Naive thymus-derived CD4-positive, alpha-beta T cell (primary cell): ENCODE data around the gene CACNB1. TPM values are rescaled to one million over a fixed set of nuclear protein-coding genes. Genes with fewer than 3 reads are reported as not detected.

ENCODE experiments used
- ATAC-seq: fragments of 150-1000 bp; cut with Tn5 transposase; 2 replicates; pipeline ENCODE4 v1.10.0; 2021; ENCODE audit warnings: mild to moderate bottlenecking, moderate library complexity
- CTCF ChIA-PET: fragments of 350-600 bp; sonication (Branson Sonifier 250); formaldehyde crosslinking; loops from one replicate; lab custom pipeline; 2021; ENCODE audit warnings: antibody characterized with exemption; lab: Charles Lee
- POLR2A ChIA-PET: fragments of 350-600 bp; sonication (Branson Sonifier 250); formaldehyde crosslinking; loops from one replicate; lab custom pipeline; 2021; ENCODE audit warnings: antibody characterized with exemption, inconsistent platforms; lab: Charles Lee
- DNase-seq, 9 donors: peaks; one replicate each; pipeline versions ENCODE4 v3.0.0 to v3.0.0-alpha.2; 2020 to 2022; ENCODE audit warnings: mixed read lengths in 1 of 9
- H3K27ac ChIP-seq: one replicate; pipeline ENCODE4 v1.7.0; 2013; ENCODE audit warnings: mild to moderate bottlenecking, low read depth, low read length, moderate library complexity
- H3K27me3 ChIP-seq, 2 donors: one replicate each; pipeline ENCODE4 v1.7.0; 2013; ENCODE audit warnings: low read length in 2 of 2, mild to moderate bottlenecking in 2 of 2, moderate library complexity in 2 of 2; ENCODE audit not compliant: control insufficient read depth in 2 of 2, insufficient read depth in 2 of 2
- H3K36me3 ChIP-seq, 3 experiments: 1 replicate in 2 of 3; 2 replicates in 1 of 3; pipeline ENCODE4 v1.7.0; 2013; ENCODE audit warnings: low read length in 3 of 3, mild to moderate bottlenecking in 3 of 3, moderate library complexity in 1 of 3; ENCODE audit not compliant: insufficient read depth in 3 of 3, control insufficient read depth in 2 of 3
- H3K4me1 ChIP-seq, 2 donors: one replicate each; pipeline ENCODE4 v1.7.0; 2013; ENCODE audit warnings: low read length in 2 of 2, mild to moderate bottlenecking in 2 of 2, moderate library complexity in 1 of 2; ENCODE audit not compliant: control insufficient read depth in 2 of 2, insufficient read depth in 2 of 2
- H3K4me3 ChIP-seq: 2 replicates; pipeline ENCODE4 v1.7.0; 2013; ENCODE audit warnings: mild to moderate bottlenecking, low read length
- H3K9me3 ChIP-seq, 3 experiments: 1 replicate in 2 of 3; 2 replicates in 1 of 3; pipeline ENCODE4 v1.7.0; 2013; ENCODE audit warnings: low read length in 3 of 3; ENCODE audit not compliant: control insufficient read depth in 2 of 3
- H3K27ac Mint-ChIP-seq, 9 donors: one replicate each; pipeline ENCODE4 v1.8.0; 2020 to 2022; ENCODE audit warnings: mixed read lengths in 9 of 9, mild to moderate bottlenecking in 8 of 9, moderate library complexity in 5 of 9, inconsistent platforms in 2 of 9
- H3K27me3 Mint-ChIP-seq, 5 donors: one replicate each; pipeline ENCODE4 v1.8.0; 2021 to 2022; ENCODE audit warnings: mixed read lengths in 5 of 5, mild to moderate bottlenecking in 1 of 5
- H3K36me3 Mint-ChIP-seq, 5 donors: one replicate each; pipeline ENCODE4 v1.8.0; 2020 to 2022; ENCODE audit warnings: mixed read lengths in 5 of 5, mild to moderate bottlenecking in 3 of 5, inconsistent platforms in 1 of 5
- H3K4me1 Mint-ChIP-seq, 7 donors: one replicate each; pipeline ENCODE4 v1.8.0; 2020 to 2022; ENCODE audit warnings: mixed read lengths in 7 of 7, mild to moderate bottlenecking in 3 of 7, inconsistent platforms in 1 of 7
- H3K4me3 Mint-ChIP-seq, 10 donors: one replicate each; pipeline ENCODE4 v1.8.0; 2020 to 2022; ENCODE audit warnings: mild to moderate bottlenecking in 10 of 10, mixed read lengths in 10 of 10, moderate library complexity in 6 of 10, inconsistent platforms in 2 of 10
- H3K9me3 Mint-ChIP-seq, 11 donors: one replicate each; pipeline ENCODE4 v1.8.0; 2020 to 2022; ENCODE audit warnings: mixed read lengths in 11 of 11, mild to moderate bottlenecking in 4 of 11, inconsistent platforms in 1 of 11, moderate library complexity in 1 of 11
- intact Hi-C, 2 donors: fragments of 100-400 bp; cut with micrococcal nuclease; formaldehyde crosslinking; loops; one replicate each; pipeline ENCODE4 v1.15.1; 2023
- polyA plus RNA-seq, 2 donors: library from polyadenylated mRNA; unstranded; fragments of 300-500 nt; fragmentation: Illumina TruSeq; gene quantifications; one replicate each; pipeline ENCODE4 v1.2.3, GENCODE V29; 2021
- total RNA-seq, 6 experiments: library from RNA in 5 of 6; stranded (reverse) in 5 of 6; gene quantifications; 1 replicate in 5 of 6; 2 replicates in 1 of 6; pipeline ENCODE4 v1.2.3 and lab custom pipeline; 2021 to 2026

Gene CACNB1
- total and polyA plus RNA-seq, 7 experiments from 2014 or later, result 0.39 to 22.0 (median 11.9) TPM

DNA sequence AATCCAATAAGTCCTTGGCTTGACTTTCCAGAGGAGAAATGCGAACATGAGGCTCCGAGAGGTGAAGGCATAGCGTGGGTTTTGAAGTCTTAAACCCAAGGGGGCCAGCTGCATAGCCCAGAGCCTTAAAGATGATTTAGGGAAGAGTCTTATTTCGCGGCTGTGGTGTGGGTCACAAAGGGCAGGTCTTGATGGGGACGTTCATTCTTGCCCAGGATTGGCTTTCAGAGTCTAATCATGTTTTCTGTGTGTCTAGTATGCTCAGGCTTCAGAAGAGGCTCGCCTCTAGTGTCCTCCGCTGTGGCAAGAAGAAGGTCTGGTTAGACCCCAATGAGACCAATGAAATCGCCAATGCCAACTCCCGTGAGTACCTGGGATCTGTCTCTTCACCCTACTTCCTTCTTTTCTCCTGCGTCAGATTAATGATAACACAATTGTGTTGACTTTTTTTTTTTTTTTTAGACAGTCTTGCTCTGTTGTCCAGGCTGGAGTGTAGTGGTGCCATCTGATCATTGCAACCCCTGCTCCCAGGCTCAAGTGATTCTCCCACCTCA, 3.6 kb upstream of the CACNB1 start:
- POLR2A ChIA-PET, result interaction anchor here (1.5 to 11.8 kb wide), 5 partner anchors 36 to 218 kb away, joined by 7 to 144 read pairs (median 9); no protein-coding TSS in a partner anchor
- Mint-ChIP-seq H3K36me3 (peaks cover 4 to 37% (median 28%) of the 10 kb centered on the region in 5 donors), H3K4me1 (peaks cover 30 to 65% (median 47%) of the 10 kb centered on the region in 7 donors)

DNA sequence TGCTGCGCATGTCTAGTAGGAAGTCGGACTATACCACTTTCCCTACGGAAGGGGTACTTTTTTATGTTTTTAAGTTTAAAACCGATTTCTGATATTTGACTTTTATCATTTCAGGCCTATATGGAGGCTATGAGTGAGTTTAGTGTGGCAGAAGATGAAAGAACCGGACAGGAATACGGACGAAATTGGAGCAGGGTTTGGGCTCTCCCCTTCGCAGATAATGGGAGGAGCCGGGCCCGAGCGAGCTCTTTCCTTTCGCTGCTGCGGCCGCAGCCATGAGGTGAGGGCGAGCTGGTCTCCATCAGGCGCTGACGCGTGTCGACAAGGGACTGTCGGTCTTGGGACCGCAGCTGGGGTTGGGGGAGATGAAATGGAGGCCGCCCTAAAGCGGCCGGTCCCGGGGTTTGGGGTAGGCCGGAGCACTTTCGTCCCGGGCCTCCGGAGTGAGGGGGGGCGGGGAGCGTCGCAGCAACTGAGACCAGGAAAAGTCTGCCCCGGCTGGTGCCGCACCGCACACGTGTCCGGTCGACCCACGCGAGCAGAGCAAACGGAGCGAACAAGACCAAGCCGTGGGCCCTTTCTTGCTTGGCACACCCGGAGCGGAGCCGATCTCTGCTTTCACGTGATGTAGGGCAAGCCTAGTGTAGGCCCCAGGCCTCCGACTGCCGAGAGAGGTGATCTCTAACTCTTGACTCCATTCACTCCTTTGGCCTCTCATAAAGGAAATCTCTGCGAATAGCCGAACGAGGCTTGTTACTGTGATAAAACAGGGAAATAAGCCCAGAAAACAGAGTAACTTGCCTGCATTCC, 2.8 kb upstream of the CACNB1 start, which contains the start of gene RPL19:
RPL19 (plus strand) TSS at position 214 of the 810 bp plus-strand sequence; CDS start at position 276, 62 bp downstream.
- ChIA-PET CTCF (interaction anchor here (0.5 to 2.5 kb wide), 12 partner anchors 31 to 428 kb away, joined by 3 to 14 read pairs (median 3); no protein-coding TSS in a partner anchor), POLR2A (interaction anchor here (0.6 to 11.8 kb wide), 36 partner anchors 9 to 780 kb away, joined by 3 to 144 read pairs (median 5); partner anchors contain the start of genes ARL5C, CDK12, FBXO47 and LASP1)
- Mint-ChIP-seq H3K36me3 (peaks cover 4 to 37% (median 28%) of the 10 kb centered on the region in 5 donors), H3K27me3 (no peaks in the 10 kb centered on the region), H3K27ac (peak within 1 kb of the TSS; percentile 93 to 100 (median 99)), H3K4me3 (peak within 1 kb of the TSS; percentile 87 to 98 (median 92)), H3K9me3 (no peaks in the 10 kb centered on the region), H3K4me1 (peaks cover 38 to 72% (median 54%) of the 10 kb centered on the region in 7 donors)
- no peaks in the 10 kb centered on the region for H3K27me3 ChIP-seq
- peak; percentile 87 for ATAC-seq
- H3K9me3 ChIP-seq, result no peaks in the 10 kb centered on the region
- intact Hi-C loops, result loop anchor here in 1 of 2 donors (1.0 kb wide), 5 partner anchors 9 to 448 kb away; partner anchors contain the start of genes CDK12, LASP1 and PSMB3
- peak in 5 of 9 donors; percentile 73 to 93 (median 79) for DNase-seq
- H3K4me1 ChIP-seq, result peaks cover 39 to 46% of the 10 kb centered on the region in 2 donors
- H3K4me3 ChIP-seq, result peak within 1 kb of the TSS; percentile 83
- peak within 1 kb of the TSS; percentile 98 for H3K27ac ChIP-seq
- peaks cover 20 to 37% (median 23%) of the 10 kb centered on the region in 3 experiments for H3K36me3 ChIP-seq

More for the DNA sequence above, 3.6 kb upstream of the CACNB1 start:
- no peak for DNase-seq
- Mint-ChIP-seq H3K9me3 (no peaks in the 10 kb centered on the region), H3K4me3 (peak overlapping the region; percentile 87 to 98 (median 92)), H3K27ac (peak overlapping the region; percentile 93 to 100 (median 99)), H3K27me3 (no peaks in the 10 kb centered on the region)
- Histone ChIP-seq H3K27me3 (no peaks in the 10 kb centered on the region), H3K4me1 (peaks cover 32 to 42% of the 10 kb centered on the region in 2 donors), H3K4me3 (peak overlapping the region; percentile 83), H3K36me3 (peaks cover 20 to 37% (median 23%) of the 10 kb centered on the region in 3 experiments), H3K9me3 (no peaks in the 10 kb centered on the region), H3K27ac (peak overlapping the region; percentile 98)
- CTCF ChIA-PET, result interaction anchor here (2.5 kb wide), 1 partner anchor 44 kb away, joined by 14 read pairs; no protein-coding TSS in a partner anchor
- no peak for ATAC-seq
- intact Hi-C loops, result loop anchor here in 1 of 2 donors (1.0 kb wide), 5 partner anchors 8 to 449 kb away; partner anchors contain the start of genes CDK12, LASP1 and PSMB3

DNA sequence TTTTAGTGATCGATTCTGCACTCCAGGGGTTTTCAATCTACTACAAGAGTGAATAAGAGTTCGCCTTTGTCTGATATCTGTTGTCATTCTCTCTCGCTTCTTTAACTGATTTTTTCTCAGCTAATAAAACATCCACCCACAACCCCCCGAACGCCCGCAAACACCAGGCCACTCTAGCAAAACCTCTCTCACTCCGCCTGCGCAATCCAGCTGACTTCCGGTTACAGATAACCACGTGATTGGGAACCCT, 2.3 kb upstream of the CACNB1 start:
- Mint-ChIP-seq H3K36me3 (peaks cover 4 to 31% (median 25%) of the 10 kb centered on the region in 5 donors), H3K27me3 (no peaks in the 10 kb centered on the region), H3K4me1 (peaks cover 38 to 72% (median 54%) of the 10 kb centered on the region in 7 donors), H3K9me3 (no peaks in the 10 kb centered on the region), H3K27ac (peak overlapping the region; percentile 93 to 100 (median 99)), H3K4me3 (peak overlapping the region; percentile 87 to 98 (median 92))
- ChIA-PET CTCF (interaction anchor here (0.5 to 2.5 kb wide), 12 partner anchors 31 to 427 kb away, joined by 3 to 14 read pairs (median 3); no protein-coding TSS in a partner anchor), POLR2A (interaction anchor here (0.6 to 11.8 kb wide), 36 partner anchors 9 to 781 kb away, joined by 3 to 144 read pairs (median 5); partner anchors contain the start of genes ARL5C, CDK12, FBXO47 and LASP1)
- ATAC-seq, result peak; percentile 85
- Histone ChIP-seq H3K27me3 (no peaks in the 10 kb centered on the region), H3K4me1 (peaks cover 42 to 46% of the 10 kb centered on the region in 2 donors), H3K4me3 (peak overlapping the region; percentile 83), H3K9me3 (no peaks in the 10 kb centered on the region), H3K36me3 (peaks cover 20 to 33% (median 23%) of the 10 kb centered on the region in 3 experiments), H3K27ac (peak overlapping the region; percentile 98)
- intact Hi-C loops, result loop anchor here (1.0 to 2.0 kb wide), 7 partner anchors 10 to 447 kb away; partner anchors contain the start of genes LASP1 (in 2 of the 2), CDK12 (in 1 of the 2) and PSMB3 (in 1 of the 2)
- DNase-seq, result peak in 7 of 9 donors; percentile 61 to 93 (median 89)

DNA sequence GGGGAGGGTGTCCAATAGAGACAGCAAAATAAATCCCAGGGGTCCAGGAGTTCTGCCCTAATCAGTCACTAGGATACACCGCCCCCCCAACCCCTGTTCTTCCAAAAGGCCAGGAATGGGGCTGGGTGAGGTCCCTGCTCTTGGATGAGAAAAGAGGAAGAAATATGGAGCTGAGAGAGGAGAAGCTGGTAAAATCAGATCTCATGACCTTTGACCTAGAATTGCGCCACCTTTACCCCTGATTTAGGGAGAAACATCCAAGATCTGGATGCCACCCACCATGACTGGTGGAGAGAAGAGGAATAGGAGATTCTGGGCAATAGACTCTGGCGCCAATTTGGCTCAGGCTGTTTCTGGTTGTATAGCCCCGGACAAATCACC, 707 bp upstream of the CACNB1 start:
- ATAC-seq (no peak), DNase-seq (no peak)
- Mint-ChIP-seq H3K4me1 (peaks cover 43 to 73% (median 59%) of the 10 kb centered on the region in 7 donors), H3K9me3 (no peaks in the 10 kb centered on the region), H3K27ac (peak overlapping the region; percentile 77 to 100 (median 99)), H3K4me3 (peak overlapping the region; percentile 87 to 98 (median 92)), H3K27me3 (no peaks in the 10 kb centered on the region), H3K36me3 (peaks cover 4 to 23% (median 18%) of the 10 kb centered on the region in 5 donors)
- ChIA-PET CTCF (interaction anchor here (1.0 kb wide), 1 partner anchor 33 kb away, joined by 4 read pairs; no protein-coding TSS in a partner anchor), POLR2A (interaction anchor here (2.7 kb wide), 2 partner anchors 11 to 23 kb away, joined by 8 to 13 read pairs; no protein-coding TSS in a partner anchor)
- H3K27ac ChIP-seq, result peak overlapping the region; percentile 72
- H3K4me1 ChIP-seq, result peaks cover 43 to 46% of the 10 kb centered on the region in 2 donors
- H3K27me3 ChIP-seq, result no peaks in the 10 kb centered on the region
- H3K9me3 ChIP-seq, result no peaks in the 10 kb centered on the region
- H3K4me3 ChIP-seq, result peak overlapping the region; percentile 64
- H3K36me3 ChIP-seq, result peaks cover 13 to 17% (median 15%) of the 10 kb centered on the region in 3 experiments
- intact Hi-C loops, result loop anchor here in 1 of 2 donors (2.0 kb wide), 2 partner anchors 43 to 327 kb away; partner anchors contain the start of gene LASP1

DNA sequence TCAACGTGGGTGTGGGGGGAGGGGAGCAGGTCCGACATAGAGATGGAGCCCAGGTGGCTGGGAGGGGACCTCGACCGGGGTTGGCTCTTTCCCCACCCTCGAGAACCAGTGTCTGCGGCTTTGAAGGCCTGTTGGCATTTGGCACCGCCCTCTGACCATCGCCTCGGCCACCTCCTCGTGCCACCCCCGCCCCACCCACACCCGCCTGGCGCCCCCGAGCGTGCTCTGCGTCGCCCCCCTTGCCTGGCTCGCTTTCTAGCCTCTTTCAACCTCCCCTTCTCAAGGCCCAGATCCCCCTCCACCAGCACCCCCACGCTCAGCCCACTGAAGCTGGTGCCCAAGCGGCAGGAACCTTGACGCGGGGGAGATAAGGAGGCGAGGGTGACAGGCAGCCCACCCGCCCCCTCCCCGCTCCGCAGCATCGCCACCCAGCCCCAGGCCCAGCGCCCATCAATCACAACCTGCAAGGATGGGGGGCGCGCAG, 619 bp downstream of the CACNB1 start:
- POLR2A ChIA-PET, result interaction anchor here (1.2 kb wide), 1 partner anchor 343 kb away, joined by 5 read pairs; the partner anchor contains the start of gene RPL23
- ATAC-seq, result no peak
- DNase-seq, result no peak
- Mint-ChIP-seq H3K27ac (peak overlapping the region in 2 of 9 donors; percentile 14 to 47), H3K36me3 (peaks cover 0 to 20% (median 10%) of the 10 kb centered on the region in 5 donors), H3K27me3 (no peaks in the 10 kb centered on the region), H3K4me3 (peak overlapping the region; percentile 50 to 98 (median 87)), H3K4me1 (peaks cover 36 to 63% (median 57%) of the 10 kb centered on the region in 7 donors), H3K9me3 (no peaks in the 10 kb centered on the region)
- intact Hi-C loops, result loop anchor here in 1 of 2 donors (1.0 kb wide), 1 partner anchor 33 kb away; no protein-coding TSS in a partner anchor
- Histone ChIP-seq H3K27me3 (no peaks in the 10 kb centered on the region), H3K4me1 (peaks cover 35 to 37% of the 10 kb centered on the region in 2 donors), H3K36me3 (peaks cover 1 to 9% (median 4%) of the 10 kb centered on the region in 3 experiments), H3K27ac (peak overlapping the region; percentile 72), H3K9me3 (no peaks in the 10 kb centered on the region), H3K4me3 (peak overlapping the region; percentile 64)
- CTCF ChIA-PET, result interaction anchor here (2.0 kb wide), 1 partner anchor 48 kb away, joined by 8 read pairs; no protein-coding TSS in a partner anchor
